C4-2B (cell line): ENCODE results near the gene DLG4.
A peak's percentile ranks its signal among the peaks of the same experiment; 100 is the strongest.

Experiments
- H3K27ac ChIP-seq: fragments of 450-650 bp; 2 replicates; pipeline ENCODE4 v1.5.1; 2017
- CTCF ChIP-seq: fragments of 450-650 bp; conservative IDR thresholded peaks from 2 replicates; pipeline ENCODE4 v1.5.1; 2017; ENCODE audit warnings: mild to moderate bottlenecking
- ZFX ChIP-seq: fragments of 450-650 bp; IDR thresholded peaks from 2 replicates; pipeline ENCODE4 v1.6.1; 2017

Gene DLG4

DNA sequence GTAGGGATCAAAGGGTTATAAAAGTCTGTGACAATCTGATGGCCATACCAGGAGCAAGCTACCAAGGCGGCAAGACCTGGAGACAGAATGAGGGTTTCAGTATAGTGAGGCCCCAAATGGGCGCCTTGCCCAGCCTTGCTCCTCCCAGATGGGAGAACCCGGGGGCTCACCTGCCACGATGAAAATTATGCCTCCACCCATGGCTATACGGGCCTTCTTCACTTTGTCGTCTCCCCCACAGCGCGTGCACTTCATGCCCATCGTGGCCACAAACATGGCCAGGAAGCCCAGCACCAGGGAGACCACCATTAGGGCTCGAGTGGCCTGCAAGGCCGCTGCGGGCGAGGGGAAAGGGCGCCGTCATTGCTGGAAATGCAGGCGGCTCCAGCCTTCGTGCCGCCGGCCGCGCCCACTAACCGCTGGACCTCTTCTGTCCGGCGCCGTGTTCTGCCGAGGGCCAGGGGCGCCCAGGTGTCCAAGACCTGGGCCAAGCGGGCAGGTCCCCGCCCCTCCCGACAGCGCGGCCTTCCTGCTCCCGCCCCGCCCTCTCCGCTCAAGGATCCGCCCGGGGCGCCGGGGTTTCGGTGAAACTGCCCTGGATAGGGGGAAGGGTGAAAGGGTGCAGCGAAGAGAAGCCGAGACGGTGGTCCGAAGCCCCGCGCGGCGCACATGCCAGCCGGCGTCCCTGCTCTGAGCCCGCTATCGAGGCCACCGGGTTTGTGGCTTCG, 41.2 kb upstream of the DLG4 start:
- H3K27ac ChIP-seq, result peak overlapping the region; percentile 99

GRCh38 chr17:7260151-7260550, 40.5 kb upstream of the DLG4 start:
- H3K27ac ChIP-seq, result peak overlapping the region; percentile 99
- TF ChIP-seq CTCF, result no peak

More for the DNA sequence above, 41.2 kb upstream of the DLG4 start:
- TF ChIP-seq CTCF (no peak), ZFX (no peak)

GRCh38 chr17:7259555-7259889, 39.9 kb upstream of the DLG4 start:
- TF ChIP-seq CTCF (no peak), ZFX (no peak)
- H3K27ac ChIP-seq, result no peak overlapping the region

DNA sequence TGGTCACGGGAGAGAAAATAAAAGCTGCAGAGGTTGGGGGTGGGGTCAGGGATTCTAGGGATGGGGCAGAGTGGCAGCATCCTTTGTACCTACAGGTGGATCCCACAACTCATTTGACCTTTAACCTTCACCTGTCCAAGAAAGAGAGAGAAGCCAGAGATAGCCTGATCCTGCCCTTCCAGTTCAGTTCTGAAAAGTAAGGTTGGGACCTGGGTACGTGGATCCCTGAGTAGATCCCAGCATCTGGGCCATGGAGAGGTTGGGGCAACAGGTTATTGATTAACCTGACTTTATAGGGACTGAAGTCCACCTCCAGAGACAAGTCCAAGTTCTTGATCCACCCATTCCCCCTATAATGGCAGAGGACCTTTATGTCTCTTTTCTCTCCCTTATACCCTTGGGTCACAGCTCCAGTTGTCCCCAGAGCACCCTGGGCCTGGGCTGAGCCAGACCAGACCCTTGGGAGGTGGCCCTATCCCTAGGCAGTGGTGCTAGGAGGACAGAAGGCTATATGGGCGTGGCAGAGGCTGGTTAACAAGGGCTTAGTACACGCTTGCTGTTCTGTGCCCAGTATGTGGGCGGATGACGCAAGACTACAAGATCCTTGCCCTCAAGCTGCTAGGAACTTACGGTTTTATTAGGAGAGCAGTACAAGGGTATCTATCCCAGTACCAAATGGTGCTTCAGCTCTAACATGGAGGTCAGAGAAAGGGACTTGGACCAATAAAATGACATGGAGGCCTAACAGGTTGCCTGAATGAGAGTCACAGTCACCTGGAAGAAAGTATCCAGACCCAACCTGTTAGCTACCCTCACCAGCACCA, 39.3 kb upstream of the DLG4 start:
- H3K27ac ChIP-seq, result no peak overlapping the region
- TF ChIP-seq ZFX (no peak), CTCF (no peak)

- H3K27ac ChIP-seq, result no peak overlapping the region
Observed at GRCh38 chr17:7256766-7257456, 37.3 kb upstream of the DLG4 start.

DNA sequence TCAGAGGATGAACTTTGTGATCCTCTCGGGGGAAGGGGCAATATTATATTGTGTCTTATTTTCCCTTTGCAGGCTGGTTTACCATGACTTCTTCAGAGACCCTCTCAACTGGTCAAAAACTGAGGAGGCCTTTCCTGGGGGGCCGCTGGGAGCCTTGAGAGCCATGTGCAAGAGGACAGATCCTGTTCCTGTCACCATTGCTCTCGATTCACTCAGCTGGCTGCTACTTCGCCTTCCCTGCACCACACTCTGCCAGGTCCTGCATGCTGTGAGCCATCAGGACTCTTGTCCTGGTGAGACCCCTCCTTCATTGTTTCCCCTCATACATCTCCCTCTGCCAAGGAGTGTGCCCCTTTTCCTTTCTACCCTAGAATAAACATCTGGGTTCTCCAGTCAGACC, 34.9 kb upstream of the DLG4 start:
- H3K27ac ChIP-seq, result peak overlapping the region; percentile 87
- TF ChIP-seq ZFX, result no peak

More at GRCh38 chr17:7256766-7257456, 37.3 kb upstream of the DLG4 start:
- TF ChIP-seq CTCF (no peak), ZFX (no peak)

DNA sequence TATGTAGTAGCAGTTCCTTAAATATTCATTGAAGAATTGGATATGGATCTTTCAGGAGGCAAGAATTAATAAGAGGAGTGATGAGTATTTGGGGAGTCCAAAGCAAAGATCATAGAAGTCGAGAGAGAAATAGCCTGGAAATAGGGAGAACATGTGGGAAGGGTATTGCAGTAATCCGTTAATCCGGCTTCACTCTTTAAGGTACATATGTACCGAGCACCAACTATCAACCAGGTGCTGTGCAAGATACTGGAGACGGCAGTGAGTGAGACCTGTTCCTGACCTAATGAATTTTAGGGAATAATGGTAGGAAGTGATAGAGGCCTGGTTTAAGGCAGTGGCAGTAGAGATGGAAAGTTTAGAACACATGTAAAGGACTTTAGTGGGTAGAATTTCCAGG, 33.4 kb upstream of the DLG4 start:
- no peak for TF ChIP-seq ZFX
- TF ChIP-seq CTCF, result no peak
- H3K27ac ChIP-seq, result peak overlapping the region; percentile 87
